ENCODE data around the gene NSD1. TPM values are rescaled to one million over a fixed set of nuclear protein-coding genes. Genes with fewer than 3 reads are reported as not detected.

NSD1 gene
- total RNA-seq, 3 donors from 2014 or later, result 59.3 to 103 (median 69.7) TPM

GRCh38 chr5:177089127-177089526 is 44.4 kb upstream of the NSD1 start:
- no peak overlapping the region for H3K4me3 ChIP-seq
- peak in 1 of 3 donors; percentile 43 for DNase-seq
- TF ChIP-seq, protein P1, sequence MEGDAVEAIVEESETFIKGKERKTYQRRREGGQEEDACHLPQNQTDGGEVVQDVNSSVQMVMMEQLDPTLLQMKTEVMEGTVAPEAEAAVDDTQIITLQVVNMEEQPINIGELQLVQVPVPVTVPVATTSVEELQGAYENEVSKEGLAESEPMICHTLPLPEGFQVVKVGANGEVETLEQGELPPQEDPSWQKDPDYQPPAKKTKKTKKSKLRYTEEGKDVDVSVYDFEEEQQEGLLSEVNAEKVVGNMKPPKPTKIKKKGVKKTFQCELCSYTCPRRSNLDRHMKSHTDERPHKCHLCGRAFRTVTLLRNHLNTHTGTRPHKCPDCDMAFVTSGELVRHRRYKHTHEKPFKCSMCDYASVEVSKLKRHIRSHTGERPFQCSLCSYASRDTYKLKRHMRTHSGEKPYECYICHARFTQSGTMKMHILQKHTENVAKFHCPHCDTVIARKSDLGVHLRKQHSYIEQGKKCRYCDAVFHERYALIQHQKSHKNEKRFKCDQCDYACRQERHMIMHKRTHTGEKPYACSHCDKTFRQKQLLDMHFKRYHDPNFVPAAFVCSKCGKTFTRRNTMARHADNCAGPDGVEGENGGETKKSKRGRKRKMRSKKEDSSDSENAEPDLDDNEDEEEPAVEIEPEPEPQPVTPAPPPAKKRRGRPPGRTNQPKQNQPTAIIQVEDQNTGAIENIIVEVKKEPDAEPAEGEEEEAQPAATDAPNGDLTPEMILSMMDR (IDR thresholded peaks at IDR 0.05), result no peak
- H3K4me1 ChIP-seq (ENCODE audit: low read depth), result peaks cover 39% of the 10 kb centered on the region
- H3K9me3 ChIP-seq, result no peaks in the 10 kb centered on the region
- no peaks in the 10 kb centered on the region for H3K36me3 ChIP-seq (ENCODE audit: low read depth)
- ATAC-seq, result no peak
- intact Hi-C loops (cut with DNase I, micrococcal nuclease), result no loop called here

DNA sequence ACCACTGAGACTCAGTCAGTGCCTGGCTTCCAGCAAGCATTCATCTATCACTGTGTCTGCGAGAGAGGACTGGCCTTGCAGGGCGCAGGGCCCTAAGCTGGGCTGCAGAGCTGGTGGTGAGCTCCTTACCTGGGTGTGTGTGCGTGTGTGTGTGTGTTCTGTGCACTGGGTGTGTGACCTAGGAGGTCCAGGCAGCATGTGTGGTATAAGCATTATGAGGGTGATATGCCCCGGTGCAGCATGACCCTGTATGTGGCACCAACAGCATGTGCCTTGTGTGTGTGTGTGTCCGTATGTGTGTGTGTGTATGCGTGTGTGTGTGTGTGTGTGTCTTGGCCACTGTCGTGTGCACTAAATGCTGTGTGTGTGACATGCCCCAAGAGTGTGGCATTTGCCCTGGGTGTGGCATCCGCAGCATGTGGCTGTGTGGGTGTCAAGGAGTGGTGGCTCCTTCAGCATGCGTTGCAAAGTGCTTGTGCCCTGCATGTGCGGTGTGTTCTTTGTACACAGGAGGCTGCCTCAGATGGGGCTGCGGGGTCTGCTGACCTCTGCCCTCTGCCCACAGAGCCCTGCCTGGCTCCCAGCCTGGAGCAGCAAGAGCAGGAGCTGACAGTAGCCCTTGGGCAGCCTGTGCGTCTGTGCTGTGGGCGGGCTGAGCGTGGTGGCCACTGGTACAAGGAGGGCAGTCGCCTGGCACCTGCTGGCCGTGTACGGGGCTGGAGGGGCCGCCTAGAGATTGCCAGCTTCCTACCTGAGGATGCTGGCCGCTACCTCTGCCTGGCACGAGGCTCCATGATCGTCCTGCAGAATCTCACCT is 43.5 kb upstream of the NSD1 start:
- H3K4me3 ChIP-seq, result no peak overlapping the region
- intact Hi-C loops (cut with DNase I, micrococcal nuclease), result no loop called here
- DNase-seq (peak in 2 of 3 donors; percentile 56 to 59), ATAC-seq (no peak)
- H3K4me1 ChIP-seq (ENCODE audit: low read depth), result peaks cover 39% of the 10 kb centered on the region
- H3K9me3 ChIP-seq, result no peaks in the 10 kb centered on the region
- no peaks in the 10 kb centered on the region for H3K36me3 ChIP-seq (ENCODE audit: low read depth)
- TF ChIP-seq, protein P1 (IDR thresholded peaks at IDR 0.05), result no peak

DNA sequence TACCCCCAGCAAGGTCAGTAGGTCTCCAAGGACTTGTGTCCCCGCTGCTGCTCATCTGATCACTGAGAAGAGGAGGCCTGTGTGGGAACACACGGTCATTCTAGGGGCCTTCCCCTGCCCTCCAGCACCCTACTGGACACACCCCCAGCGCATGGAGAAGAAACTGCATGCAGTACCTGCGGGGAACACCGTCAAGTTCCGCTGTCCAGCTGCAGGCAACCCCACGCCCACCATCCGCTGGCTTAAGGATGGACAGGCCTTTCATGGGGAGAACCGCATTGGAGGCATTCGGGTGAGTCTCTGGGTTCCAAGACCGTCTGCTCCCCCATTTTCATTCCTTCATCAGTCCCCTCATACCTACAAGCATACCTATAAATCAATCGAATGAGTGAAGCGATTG is 42.8 kb upstream of the NSD1 start:
- intact Hi-C loops (cut with DNase I, micrococcal nuclease), result no loop called here
- Histone ChIP-seq H3K4me3 (no peak overlapping the region), H3K4me1 (ENCODE audit: low read depth) (peaks cover 39% of the 10 kb centered on the region), H3K9me3 (no peaks in the 10 kb centered on the region), H3K36me3 (ENCODE audit: low read depth) (no peaks in the 10 kb centered on the region)
- ATAC-seq, result no peak
- DNase-seq, result no peak
- TF ChIP-seq, protein P1 (IDR thresholded peaks at IDR 0.05), result no peak

DNA sequence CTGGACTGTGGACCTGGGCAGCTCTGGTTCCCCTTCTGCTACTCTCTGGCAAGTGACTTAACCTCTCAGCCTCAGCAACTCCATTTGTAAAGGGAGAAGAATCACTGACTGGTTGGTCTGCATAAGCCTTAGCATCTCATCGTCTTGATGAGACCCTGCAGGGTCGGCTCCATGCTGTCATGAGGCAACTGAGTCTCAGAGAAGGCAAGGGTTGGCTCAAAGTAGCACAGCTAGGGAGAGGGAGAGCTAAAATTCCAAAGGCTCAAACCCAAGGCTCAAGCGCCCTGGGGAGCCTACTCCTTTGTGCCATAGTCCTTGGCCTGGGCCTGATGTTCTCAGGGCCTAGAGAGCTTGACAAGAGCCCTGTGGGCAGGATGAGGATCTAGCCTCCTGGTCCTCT is 42.3 kb upstream of the NSD1 start:
- no peak overlapping the region for H3K4me3 ChIP-seq
- no peaks in the 10 kb centered on the region for H3K36me3 ChIP-seq (ENCODE audit: low read depth)
- H3K4me1 ChIP-seq (ENCODE audit: low read depth), result peaks cover 39% of the 10 kb centered on the region
- TF ChIP-seq, protein P1 (IDR thresholded peaks at IDR 0.05), result no peak
- ATAC-seq (no peak), DNase-seq (no peak)
- intact Hi-C loops (cut with DNase I, micrococcal nuclease), result no loop called here
- H3K9me3 ChIP-seq, result no peaks in the 10 kb centered on the region

GRCh38 chr5:177092178-177093081 is 41.1 kb upstream of the NSD1 start:
- H3K4me1 ChIP-seq (ENCODE audit: low read depth), result peaks cover 33% of the 10 kb centered on the region
- no peaks in the 10 kb centered on the region for H3K36me3 ChIP-seq (ENCODE audit: low read depth)
- TF ChIP-seq, protein P1 (IDR thresholded peaks at IDR 0.05), result no peak
- ATAC-seq (no peak), DNase-seq (no peak)
- intact Hi-C loops (cut with DNase I, micrococcal nuclease), result no loop called here
- no peaks in the 10 kb centered on the region for H3K9me3 ChIP-seq
- H3K4me3 ChIP-seq, result no peak overlapping the region
